T-helper 17 cell (primary cell): Measurements from ENCODE around the gene NPLOC4. TPM values are rescaled to one million over a fixed set of nuclear protein-coding genes. Genes with fewer than 3 reads are reported as not detected.
A peak's percentile ranks its signal among the peaks of the same experiment; 100 is the strongest.

Experiments used
- ATAC-seq: fragments of 150-1000 bp; cut with Tn5 transposase; 2 replicates; pipeline ENCODE4 v1.10.0; 2021; ENCODE audit warnings: mild to moderate bottlenecking, moderate library complexity
- DNase-seq, 3 donors: peaks; one replicate each; pipeline versions ENCODE4 v3.0.0 to v3.0.0-alpha.2; 2020 to 2021
- H3K9me3 ChIP-seq: one replicate; pipeline ENCODE4 v1.7.0; 2013; ENCODE audit warnings: low read length, mild to moderate bottlenecking; ENCODE audit not compliant: control insufficient read depth, poor library complexity, severe bottlenecking
- H3K27ac Mint-ChIP-seq: one replicate; pipeline ENCODE4 v1.8.0; 2022; ENCODE audit warnings: mild to moderate bottlenecking, moderate library complexity, mixed read lengths
- H3K27me3 Mint-ChIP-seq: one replicate; pipeline ENCODE4 v1.8.0; 2022; ENCODE audit warnings: mixed read lengths
- H3K36me3 Mint-ChIP-seq: one replicate; pipeline ENCODE4 v1.8.0; 2022; ENCODE audit warnings: low read depth, mixed read lengths
- H3K4me1 Mint-ChIP-seq: one replicate; pipeline ENCODE4 v1.8.0; 2022; ENCODE audit warnings: mild to moderate bottlenecking, mixed read lengths
- H3K4me3 Mint-ChIP-seq: one replicate; pipeline ENCODE4 v1.8.0; 2022; ENCODE audit warnings: mild to moderate bottlenecking, moderate library complexity, mixed read lengths
- total RNA-seq, 4 donors: library from RNA in 2 of 4; stranded (reverse) in 2 of 4; gene quantifications; one replicate each; pipeline ENCODE4 v1.2.3 and lab custom pipeline; 2022 to 2026

Gene NPLOC4
- total RNA-seq, 2 donors from 2014 or later: 76.0 to 84.1 TPM

DNA sequence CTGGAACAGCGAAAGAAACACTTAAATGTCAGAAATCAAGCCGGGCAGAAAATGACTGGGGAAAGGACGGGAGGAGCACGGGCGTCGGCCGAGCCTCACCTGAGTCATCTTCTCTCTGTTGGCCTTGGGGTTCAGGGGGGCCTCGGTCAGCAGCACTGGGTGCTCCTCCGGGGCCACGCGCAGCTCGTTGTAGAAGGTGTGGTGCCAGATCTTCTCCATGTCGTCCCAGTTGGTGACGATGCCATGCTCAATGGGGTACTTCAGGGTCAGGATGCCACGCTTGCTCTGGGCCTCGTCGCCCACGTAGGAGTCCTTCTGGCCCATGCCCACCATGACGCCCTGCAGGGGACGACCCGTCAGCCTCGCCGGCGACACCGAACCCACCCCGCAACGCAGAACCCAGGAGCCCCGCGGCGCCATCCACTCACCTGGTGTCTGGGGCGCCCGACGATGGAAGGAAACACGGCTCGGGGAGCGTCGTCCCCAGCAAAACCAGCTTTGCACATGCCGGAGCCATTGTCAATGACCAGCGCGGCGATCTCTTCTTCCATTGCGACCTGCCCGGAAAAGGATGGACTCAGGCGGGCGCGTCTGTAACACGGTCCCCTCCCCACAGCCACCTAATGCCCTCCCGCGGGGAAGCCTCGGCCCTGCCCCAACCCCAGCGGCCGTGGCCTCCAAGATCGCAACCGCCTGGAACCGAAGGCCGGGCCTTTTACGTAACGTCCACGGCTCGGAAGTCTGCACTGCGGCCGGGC is 124.9 kb downstream of the NPLOC4 start:
- no peaks in the 10 kb centered on the region for H3K9me3 ChIP-seq
- ATAC-seq: peak; percentile 5
- peaks cover 16% of the 10 kb centered on the region for H3K36me3 Mint-ChIP-seq
- H3K4me3 Mint-ChIP-seq: peak overlapping the region; percentile 99
- peaks cover 49% of the 10 kb centered on the region for H3K4me1 Mint-ChIP-seq
- peak overlapping the region; percentile 99 for H3K27ac Mint-ChIP-seq
- peaks cover 5% of the 10 kb centered on the region for H3K27me3 Mint-ChIP-seq
- no peak for DNase-seq

DNA sequence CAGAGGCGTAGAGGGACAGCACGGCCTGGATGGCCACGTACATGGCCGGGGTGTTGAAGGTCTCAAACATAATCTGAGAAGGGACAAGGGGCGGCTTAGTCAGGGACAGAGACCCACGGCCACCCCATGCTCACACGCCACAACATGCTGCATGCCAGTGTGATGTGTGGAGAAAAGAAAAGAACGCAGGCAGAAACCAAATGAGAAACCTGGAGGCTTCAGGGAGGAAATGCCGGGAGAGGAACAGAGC is 125.4 kb downstream of the NPLOC4 start:
- H3K9me3 ChIP-seq: no peaks in the 10 kb centered on the region
- Mint-ChIP-seq H3K36me3 (peaks cover 16% of the 10 kb centered on the region), H3K27ac (peak overlapping the region; percentile 99), H3K4me1 (peaks cover 47% of the 10 kb centered on the region), H3K4me3 (peak overlapping the region; percentile 99), H3K27me3 (peaks cover 5% of the 10 kb centered on the region)
- ATAC-seq: no peak
- no peak for DNase-seq

- ATAC-seq: no peak
Measured at GRCh38 chr17:81510785-81511553, 125.9 kb downstream of the NPLOC4 start.

DNA sequence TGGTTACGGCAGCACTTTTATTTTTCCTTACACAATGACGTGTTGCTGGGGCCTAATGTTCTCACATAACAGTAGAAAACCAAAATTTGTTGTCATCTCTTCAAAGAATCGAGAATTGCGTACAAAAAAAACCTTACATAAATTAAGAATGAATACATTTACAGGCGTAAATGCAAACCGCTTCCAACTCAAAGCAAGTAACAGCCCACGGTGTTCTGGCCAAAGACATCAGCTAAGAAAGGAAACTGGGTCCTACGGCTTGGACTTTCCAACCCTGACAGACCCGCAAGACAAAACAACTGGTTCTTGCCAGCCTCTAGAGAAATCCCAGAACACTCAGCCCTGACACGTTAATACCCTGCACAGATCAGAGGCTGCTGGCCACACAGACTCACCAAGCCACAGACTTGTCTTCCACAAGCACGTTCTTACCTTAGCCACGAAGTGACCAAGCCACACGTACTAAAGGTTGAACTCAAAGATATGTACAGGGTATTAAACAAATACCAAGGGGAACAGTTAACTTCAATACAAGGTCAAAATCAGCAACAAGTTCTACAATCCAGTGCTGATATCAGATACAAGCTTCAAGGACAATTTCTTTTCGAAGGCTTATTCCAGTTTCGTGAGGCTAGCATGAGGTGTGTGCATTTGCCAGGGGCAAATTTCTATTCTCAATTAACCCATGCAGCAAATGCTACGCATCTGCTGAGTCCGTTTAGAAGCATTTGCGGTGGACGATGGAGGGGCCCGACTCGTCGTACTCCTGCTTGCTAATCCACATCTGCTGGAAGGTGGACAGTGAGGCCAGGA is 126.7 kb downstream of the NPLOC4 start:
- no peak for DNase-seq
- H3K4me1 Mint-ChIP-seq: peaks cover 42% of the 10 kb centered on the region
- H3K36me3 Mint-ChIP-seq: peaks cover 16% of the 10 kb centered on the region

More at GRCh38 chr17:81510785-81511553, 125.9 kb downstream of the NPLOC4 start:
- H3K27me3 Mint-ChIP-seq: peaks cover 5% of the 10 kb centered on the region
- no peak for DNase-seq
- no peaks in the 10 kb centered on the region for H3K9me3 ChIP-seq
- peak overlapping the region; percentile 99 for H3K4me3 Mint-ChIP-seq
- peaks cover 16% of the 10 kb centered on the region for H3K36me3 Mint-ChIP-seq
- H3K4me1 Mint-ChIP-seq: peaks cover 47% of the 10 kb centered on the region
- H3K27ac Mint-ChIP-seq: peak overlapping the region; percentile 99

GRCh38 chr17:81509207-81509971 is 127.5 kb downstream of the NPLOC4 start:
- H3K4me3 Mint-ChIP-seq: peak overlapping the region; percentile 99
- H3K9me3 ChIP-seq: no peaks in the 10 kb centered on the region
- H3K36me3 Mint-ChIP-seq: peaks cover 16% of the 10 kb centered on the region
- ATAC-seq (no peak), DNase-seq (no peak)
- peak overlapping the region; percentile 99 for H3K27ac Mint-ChIP-seq
- peaks cover 41% of the 10 kb centered on the region for H3K4me1 Mint-ChIP-seq
- peaks cover 5% of the 10 kb centered on the region for H3K27me3 Mint-ChIP-seq

More for the DNA sequence above, 126.7 kb downstream of the NPLOC4 start:
- no peak for ATAC-seq
- Mint-ChIP-seq H3K4me3 (peak overlapping the region; percentile 99), H3K27me3 (peaks cover 5% of the 10 kb centered on the region), H3K27ac (peak overlapping the region; percentile 99)
- H3K9me3 ChIP-seq: no peaks in the 10 kb centered on the region

DNA sequence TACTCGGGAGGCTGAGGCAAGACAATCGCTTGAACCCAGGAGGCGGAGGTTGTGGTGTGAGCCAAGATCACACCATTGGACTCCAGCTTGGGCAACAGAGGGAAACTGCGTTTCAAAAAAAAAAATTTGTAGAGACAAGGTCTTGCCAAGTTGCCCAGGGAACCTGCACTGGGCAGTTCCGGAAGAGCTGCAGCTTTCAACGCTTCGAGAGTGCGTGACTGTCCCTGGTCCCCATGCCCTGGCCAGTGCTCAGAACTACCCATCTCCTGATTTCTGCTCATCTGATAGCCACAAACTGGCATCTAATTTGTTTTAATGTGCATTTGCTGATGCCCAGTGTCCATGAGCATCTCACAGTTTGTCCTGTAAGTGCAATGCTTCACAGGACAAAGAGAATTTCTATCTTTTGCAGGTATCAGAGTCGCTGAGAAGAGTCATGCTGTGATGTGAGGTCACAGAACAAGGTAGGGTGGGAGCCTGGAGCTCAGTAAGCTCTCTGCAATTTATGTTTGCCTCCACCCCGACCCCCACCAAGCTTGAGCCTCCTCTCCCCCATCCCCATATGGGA is 128.2 kb downstream of the NPLOC4 start:
- Mint-ChIP-seq H3K36me3 (peaks cover 16% of the 10 kb centered on the region), H3K4me1 (peaks cover 41% of the 10 kb centered on the region), H3K4me3 (peak overlapping the region; percentile 99), H3K27ac (peak overlapping the region; percentile 99), H3K27me3 (peaks cover 5% of the 10 kb centered on the region)
- DNase-seq (no peak), ATAC-seq (no peak)
- no peaks in the 10 kb centered on the region for H3K9me3 ChIP-seq

Other genes with a start within 250 kb of the NPLOC4 start
- gene BAHCC1, start 241.7 kb downstream of the NPLOC4 start, total RNA-seq: under 1 TPM; 0.22 to 0.29 TPM
- gene ACTG1, start 124.3 kb downstream of the NPLOC4 start, total RNA-seq: 1,000 to 10,000 TPM; 1,202 to 1,502 TPM
- under 1 TPM; 0.65 to 0.72 TPM for gene FSCN2, start 108.7 kb downstream of the NPLOC4 start, total RNA-seq
- 10 to 100 TPM; 25.2 to 30.6 TPM for gene FAAP100, start 84.8 kb downstream of the NPLOC4 start, total RNA-seq
- under 1 TPM in 1 of 2 donors, not detected in 1; 0.15 TPM for gene TSPAN10, start 84 bp upstream of the NPLOC4 start, total RNA-seq
- gene PDE6G, start 19.4 kb upstream of the NPLOC4 start, total RNA-seq: 1 to 10 TPM in 1 of 2 donors, under 1 TPM in 1; 0.50 to 2.2 TPM
- gene OXLD1, start 29.5 kb upstream of the NPLOC4 start, total RNA-seq: 10 to 100 TPM; 32.8 to 34.4 TPM
- gene CCDC137, start 29.6 kb upstream of the NPLOC4 start, total RNA-seq: 10 to 100 TPM; 15.0 to 18.4 TPM
- gene ARL16, start 46.7 kb upstream of the NPLOC4 start, total RNA-seq: 10 to 100 TPM; 10.5 to 34.0 TPM
- 100 to 1,000 TPM; 111 to 121 TPM for gene HGS, start 46.9 kb upstream of the NPLOC4 start, total RNA-seq
- 10 to 100 TPM; 21.4 to 21.8 TPM for gene MRPL12, start 66.3 kb upstream of the NPLOC4 start, total RNA-seq
- gene SLC25A10, start 75.2 kb upstream of the NPLOC4 start, total RNA-seq: 1 to 10 TPM; 3.4 TPM
- not detected for gene GCGR, start 167.0 kb upstream of the NPLOC4 start, total RNA-seq
- gene MCRIP1, start 196.2 kb upstream of the NPLOC4 start, total RNA-seq: 10 to 100 TPM; 50.3 to 51.9 TPM
- gene PPP1R27, start 197.9 kb upstream of the NPLOC4 start, total RNA-seq: not detected
- gene P4HB, start 223.4 kb upstream of the NPLOC4 start, total RNA-seq: 100 to 1,000 TPM; 281 to 320 TPM
- 100 to 1,000 TPM; 564 to 643 TPM for gene ARHGDIA, start 234.2 kb upstream of the NPLOC4 start, total RNA-seq